ENCODE measurements around the gene ADAMTSL2.

DNA sequence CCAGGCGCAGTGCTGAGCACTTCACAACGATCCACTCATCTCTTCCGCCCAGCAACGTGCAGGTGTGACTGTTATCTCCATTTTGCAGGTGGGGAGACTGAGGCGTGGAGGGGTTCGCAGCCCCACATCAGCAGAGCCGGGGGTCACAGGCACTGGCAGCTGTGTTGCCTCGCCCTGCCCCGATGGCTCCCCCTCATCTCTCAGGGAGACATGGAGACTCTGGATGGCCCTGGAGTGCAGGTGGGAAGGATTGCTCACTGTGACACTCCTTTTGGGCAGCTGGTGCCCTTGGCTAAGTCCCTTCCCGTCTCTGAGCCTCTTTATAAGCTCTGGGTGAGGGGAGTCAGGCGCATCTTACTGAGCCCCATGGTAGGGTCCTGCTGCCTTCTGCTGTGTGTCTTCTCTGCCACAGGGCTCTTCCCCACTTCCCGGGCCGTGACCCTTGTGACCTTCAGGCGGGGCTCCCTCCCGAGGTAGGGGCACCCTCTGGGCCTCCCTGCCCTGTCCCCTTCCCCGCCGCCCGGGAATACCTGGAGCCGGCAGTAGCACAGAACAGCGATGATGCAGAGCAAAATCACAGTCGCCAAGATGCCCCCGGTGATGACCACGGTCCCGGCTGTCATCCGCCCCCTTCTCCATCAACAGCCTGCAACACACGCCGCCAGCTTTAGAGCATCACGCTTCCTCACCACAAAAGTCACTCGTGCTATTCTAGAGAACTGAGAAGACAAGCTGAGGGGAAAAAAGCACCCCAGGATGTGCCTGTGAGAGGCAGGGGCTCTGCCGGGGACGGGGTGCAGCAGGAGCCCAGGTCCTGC is 45.3 kb downstream of the ADAMTSL2 start:
- TF ChIP-seq, protein P1, sequence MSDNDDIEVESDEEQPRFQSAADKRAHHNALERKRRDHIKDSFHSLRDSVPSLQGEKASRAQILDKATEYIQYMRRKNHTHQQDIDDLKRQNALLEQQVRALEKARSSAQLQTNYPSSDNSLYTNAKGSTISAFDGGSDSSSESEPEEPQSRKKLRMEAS (CRISPR knock-in tag; IDR thresholded peaks at IDR 0.05): no peak
- TF ChIP-seq, protein P2, sequence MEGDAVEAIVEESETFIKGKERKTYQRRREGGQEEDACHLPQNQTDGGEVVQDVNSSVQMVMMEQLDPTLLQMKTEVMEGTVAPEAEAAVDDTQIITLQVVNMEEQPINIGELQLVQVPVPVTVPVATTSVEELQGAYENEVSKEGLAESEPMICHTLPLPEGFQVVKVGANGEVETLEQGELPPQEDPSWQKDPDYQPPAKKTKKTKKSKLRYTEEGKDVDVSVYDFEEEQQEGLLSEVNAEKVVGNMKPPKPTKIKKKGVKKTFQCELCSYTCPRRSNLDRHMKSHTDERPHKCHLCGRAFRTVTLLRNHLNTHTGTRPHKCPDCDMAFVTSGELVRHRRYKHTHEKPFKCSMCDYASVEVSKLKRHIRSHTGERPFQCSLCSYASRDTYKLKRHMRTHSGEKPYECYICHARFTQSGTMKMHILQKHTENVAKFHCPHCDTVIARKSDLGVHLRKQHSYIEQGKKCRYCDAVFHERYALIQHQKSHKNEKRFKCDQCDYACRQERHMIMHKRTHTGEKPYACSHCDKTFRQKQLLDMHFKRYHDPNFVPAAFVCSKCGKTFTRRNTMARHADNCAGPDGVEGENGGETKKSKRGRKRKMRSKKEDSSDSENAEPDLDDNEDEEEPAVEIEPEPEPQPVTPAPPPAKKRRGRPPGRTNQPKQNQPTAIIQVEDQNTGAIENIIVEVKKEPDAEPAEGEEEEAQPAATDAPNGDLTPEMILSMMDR (IDR thresholded peaks at IDR 0.05): no peak
- TF ChIP-seq NFE2L1 (CRISPR knock-in tag; IDR thresholded peaks at IDR 0.05) (no peak), NR2C2 (CRISPR knock-in tag; IDR thresholded peaks at IDR 0.05) (no peak), TEAD1 (CRISPR knock-in tag; IDR thresholded peaks at IDR 0.05) (no peak), SMAD4 (CRISPR knock-in tag; IDR thresholded peaks at IDR 0.05) (no peak), SP1 (CRISPR knock-in tag; conservative IDR thresholded peaks at IDR 0.05) (no peak), NR3C1 (CRISPR knock-in tag; conservative IDR thresholded peaks at IDR 0.05; ENCODE audit: low read depth) (no peak), ESRRA (CRISPR knock-in tag; IDR thresholded peaks at IDR 0.05; ENCODE audit: borderline replicate concordance) (no peak)
- TF ChIP-seq, protein P3, sequence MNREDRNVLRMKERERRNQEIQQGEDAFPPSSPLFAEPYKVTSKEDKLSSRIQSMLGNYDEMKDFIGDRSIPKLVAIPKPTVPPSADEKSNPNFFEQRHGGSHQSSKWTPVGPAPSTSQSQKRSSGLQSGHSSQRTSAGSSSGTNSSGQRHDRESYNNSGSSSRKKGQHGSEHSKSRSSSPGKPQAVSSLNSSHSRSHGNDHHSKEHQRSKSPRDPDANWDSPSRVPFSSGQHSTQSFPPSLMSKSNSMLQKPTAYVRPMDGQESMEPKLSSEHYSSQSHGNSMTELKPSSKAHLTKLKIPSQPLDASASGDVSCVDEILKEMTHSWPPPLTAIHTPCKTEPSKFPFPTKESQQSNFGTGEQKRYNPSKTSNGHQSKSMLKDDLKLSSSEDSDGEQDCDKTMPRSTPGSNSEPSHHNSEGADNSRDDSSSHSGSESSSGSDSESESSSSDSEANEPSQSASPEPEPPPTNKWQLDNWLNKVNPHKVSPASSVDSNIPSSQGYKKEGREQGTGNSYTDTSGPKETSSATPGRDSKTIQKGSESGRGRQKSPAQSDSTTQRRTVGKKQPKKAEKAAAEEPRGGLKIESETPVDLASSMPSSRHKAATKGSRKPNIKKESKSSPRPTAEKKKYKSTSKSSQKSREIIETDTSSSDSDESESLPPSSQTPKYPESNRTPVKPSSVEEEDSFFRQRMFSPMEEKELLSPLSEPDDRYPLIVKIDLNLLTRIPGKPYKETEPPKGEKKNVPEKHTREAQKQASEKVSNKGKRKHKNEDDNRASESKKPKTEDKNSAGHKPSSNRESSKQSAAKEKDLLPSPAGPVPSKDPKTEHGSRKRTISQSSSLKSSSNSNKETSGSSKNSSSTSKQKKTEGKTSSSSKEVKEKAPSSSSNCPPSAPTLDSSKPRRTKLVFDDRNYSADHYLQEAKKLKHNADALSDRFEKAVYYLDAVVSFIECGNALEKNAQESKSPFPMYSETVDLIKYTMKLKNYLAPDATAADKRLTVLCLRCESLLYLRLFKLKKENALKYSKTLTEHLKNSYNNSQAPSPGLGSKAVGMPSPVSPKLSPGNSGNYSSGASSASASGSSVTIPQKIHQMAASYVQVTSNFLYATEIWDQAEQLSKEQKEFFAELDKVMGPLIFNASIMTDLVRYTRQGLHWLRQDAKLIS (CRISPR knock-in tag; IDR thresholded peaks at IDR 0.05; ENCODE audit: borderline replicate concordance): no peak
- TF ChIP-seq, protein P4, sequence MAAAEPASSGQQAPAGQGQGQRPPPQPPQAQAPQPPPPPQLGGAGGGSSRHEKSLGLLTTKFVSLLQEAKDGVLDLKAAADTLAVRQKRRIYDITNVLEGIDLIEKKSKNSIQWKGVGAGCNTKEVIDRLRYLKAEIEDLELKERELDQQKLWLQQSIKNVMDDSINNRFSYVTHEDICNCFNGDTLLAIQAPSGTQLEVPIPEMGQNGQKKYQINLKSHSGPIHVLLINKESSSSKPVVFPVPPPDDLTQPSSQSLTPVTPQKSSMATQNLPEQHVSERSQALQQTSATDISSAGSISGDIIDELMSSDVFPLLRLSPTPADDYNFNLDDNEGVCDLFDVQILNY (CRISPR knock-in tag; IDR thresholded peaks at IDR 0.05): no peak
- TF ChIP-seq, protein P5, sequence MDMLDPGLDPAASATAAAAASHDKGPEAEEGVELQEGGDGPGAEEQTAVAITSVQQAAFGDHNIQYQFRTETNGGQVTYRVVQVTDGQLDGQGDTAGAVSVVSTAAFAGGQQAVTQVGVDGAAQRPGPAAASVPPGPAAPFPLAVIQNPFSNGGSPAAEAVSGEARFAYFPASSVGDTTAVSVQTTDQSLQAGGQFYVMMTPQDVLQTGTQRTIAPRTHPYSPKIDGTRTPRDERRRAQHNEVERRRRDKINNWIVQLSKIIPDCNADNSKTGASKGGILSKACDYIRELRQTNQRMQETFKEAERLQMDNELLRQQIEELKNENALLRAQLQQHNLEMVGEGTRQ (CRISPR knock-in tag; IDR thresholded peaks at IDR 0.05): no peak
